ENCODE results near the gene ZNF865. TPM values are rescaled to one million over a fixed set of nuclear protein-coding genes. Genes with fewer than 3 reads are reported as not detected.
"Not testable (repeated sequence)": the region's sequence is repeated elsewhere in the genome, so short reads cannot be mapped to it uniquely, and the experiment has no call there.

The ZNF865 gene
- 2.9 and 3.5 TPM in 2 replicates for total RNA-seq
- polyA plus RNA-seq (2012) = 10.2 TPM

- peak; percentile 80 for DNase-seq (ENCODE audit: low read depth)
Observed at GRCh38 chr19:55605637-55606470, at the start of gene ZNF865. Gene ZNF865 (plus strand): TSS chr19:55605647. CDS start chr19:55613619, 7,972 bp downstream.

GRCh38 chr19:55559684-55560083 lies 45.8 kb upstream of the ZNF865 start:
- DNase-seq (ENCODE audit: low read depth) = no peak

- peak; percentile 49 for DNase-seq (ENCODE audit: low read depth)
Observed at GRCh38 chr19:55563261-55563690, 42.2 kb upstream of the ZNF865 start.

- no peak for DNase-seq (ENCODE audit: low read depth)
Observed at GRCh38 chr19:55566823-55567222, 38.6 kb upstream of the ZNF865 start.

GRCh38 chr19:55567708-55568328 lies 37.6 kb upstream of the ZNF865 start:
- no peak for DNase-seq (ENCODE audit: low read depth)

- DNase-seq (ENCODE audit: low read depth) = not testable (repeated sequence)
Observed at GRCh38 chr19:55569477-55569876, 36.0 kb upstream of the ZNF865 start.

- DNase-seq (ENCODE audit: low read depth) = not testable (repeated sequence)
Observed at GRCh38 chr19:55573929-55574328, 31.5 kb upstream of the ZNF865 start.

GRCh38 chr19:55576746-55577145 lies 28.7 kb upstream of the ZNF865 start:
- no peak for DNase-seq (ENCODE audit: low read depth)

GRCh38 chr19:55578031-55578760 lies 27.3 kb upstream of the ZNF865 start:
- DNase-seq (ENCODE audit: low read depth) = no peak

GRCh38 chr19:55578761-55579747 lies 26.4 kb upstream of the ZNF865 start:
- DNase-seq (ENCODE audit: low read depth) = no peak

GRCh38 chr19:55579766-55580621 lies 25.5 kb upstream of the ZNF865 start:
- peak; percentile 60 for DNase-seq (ENCODE audit: low read depth)

- peak; percentile 95 for DNase-seq (ENCODE audit: low read depth)
Observed at GRCh38 chr19:55580628-55581144, 24.8 kb upstream of the ZNF865 start, which contains the start of gene ZNF579. Gene ZNF579 (minus strand): TSS chr19:55580848. CDS start chr19:55579639, 1,209 bp downstream.

GRCh38 chr19:55581145-55581822 lies 24.2 kb upstream of the ZNF865 start:
- DNase-seq (ENCODE audit: low read depth) = no peak

GRCh38 chr19:55581823-55582223 lies 23.6 kb upstream of the ZNF865 start:
- no peak for DNase-seq (ENCODE audit: low read depth)

GRCh38 chr19:55582284-55582683 lies 23.2 kb upstream of the ZNF865 start:
- not testable (repeated sequence) for DNase-seq (ENCODE audit: low read depth)

GRCh38 chr19:55583897-55584296 lies 21.6 kb upstream of the ZNF865 start:
- DNase-seq (ENCODE audit: low read depth) = not testable (repeated sequence)

GRCh38 chr19:55584871-55585270 lies 20.6 kb upstream of the ZNF865 start:
- no peak for DNase-seq (ENCODE audit: low read depth)

GRCh38 chr19:55585658-55586339 lies 19.6 kb upstream of the ZNF865 start:
- DNase-seq (ENCODE audit: low read depth) = peak; percentile 49
